Stimulated activated CD8-positive, alpha-beta memory T cell treated with anti-CD3 and anti-CD28 coated beads, Interleukin-7, amount 100 ng/mL, for 24 hours (primary cell): ENCODE measurements around the gene FHOD3.

Source experiments
- DNase-seq: peaks from one replicate; pipeline ENCODE4 v3.0.0-alpha.2; 2020; ENCODE audit warnings: low read depth

FHOD3 gene

DNA sequence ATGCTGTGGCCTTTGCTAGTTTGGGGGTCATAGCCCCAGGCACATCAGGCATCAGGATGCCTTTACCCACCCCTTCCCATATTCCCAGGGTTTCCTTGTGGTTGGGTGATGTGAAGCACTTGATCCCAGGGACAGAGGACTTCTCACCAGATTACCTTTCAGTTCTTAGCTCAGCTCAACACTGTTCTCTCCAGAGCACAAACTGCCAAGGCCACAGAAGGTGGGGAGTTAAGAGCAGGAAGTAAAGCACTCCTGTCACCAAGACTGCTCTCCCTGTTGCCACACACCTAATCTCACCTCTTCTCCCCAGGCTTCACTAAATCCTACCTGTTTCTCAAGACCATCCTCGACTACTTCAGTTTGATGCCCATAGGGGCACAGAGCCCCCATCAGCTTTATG, 25.9 kb downstream of the FHOD3 start:
- DNase-seq = no peak

- DNase-seq = no peak
These were observed 28.3 kb downstream of the FHOD3 start for GRCh38 chr18:36325846-36326245.

GRCh38 chr18:36326771-36327170, 29.3 kb downstream of the FHOD3 start:
- no peak for DNase-seq

GRCh38 chr18:36327352-36328316, 30.1 kb downstream of the FHOD3 start:
- DNase-seq = no peak

DNA sequence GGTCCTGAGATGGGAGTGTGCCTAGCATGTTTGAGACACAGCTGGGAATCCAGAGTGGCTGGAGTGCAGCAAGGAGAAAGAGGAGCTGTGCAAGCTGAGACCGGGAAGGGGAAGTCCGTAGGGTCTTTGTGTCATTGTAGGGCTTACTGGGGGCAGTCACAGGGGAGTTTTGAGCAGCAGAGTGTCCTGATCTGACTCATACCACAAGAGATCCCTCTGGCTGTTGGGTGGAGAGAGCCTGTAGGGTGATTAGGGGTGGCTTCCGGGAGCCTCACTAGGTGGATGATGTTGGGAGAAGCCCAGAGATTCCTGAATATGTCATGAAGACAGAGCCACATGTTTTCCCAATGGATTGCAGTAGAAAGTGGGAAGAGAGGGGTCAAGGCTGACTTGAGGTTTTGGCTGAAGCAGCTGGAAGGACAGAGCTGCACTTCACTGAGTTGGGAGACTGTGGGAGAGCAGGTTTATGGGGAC, 30.9 kb downstream of the FHOD3 start:
- no peak for DNase-seq

DNA sequence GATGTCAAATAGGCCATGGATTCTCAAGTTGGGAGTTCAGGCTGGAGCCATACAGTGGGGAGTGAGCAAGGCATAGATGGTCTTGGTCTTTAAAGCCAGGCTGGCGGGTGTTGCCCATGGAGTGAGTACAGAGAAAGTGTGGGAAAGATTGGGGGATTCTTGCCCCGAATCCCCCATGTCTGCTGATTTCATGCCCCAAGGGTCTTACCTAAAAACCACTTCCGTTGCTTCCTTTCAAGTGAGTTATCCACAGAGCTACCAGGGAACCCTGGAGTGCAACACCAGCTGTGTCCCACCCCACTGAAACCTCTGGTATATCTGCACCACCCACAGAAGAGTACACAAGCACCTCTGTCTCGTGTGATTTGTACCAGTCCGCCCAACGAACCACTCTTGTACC, 31.4 kb downstream of the FHOD3 start:
- DNase-seq = no peak

DNA sequence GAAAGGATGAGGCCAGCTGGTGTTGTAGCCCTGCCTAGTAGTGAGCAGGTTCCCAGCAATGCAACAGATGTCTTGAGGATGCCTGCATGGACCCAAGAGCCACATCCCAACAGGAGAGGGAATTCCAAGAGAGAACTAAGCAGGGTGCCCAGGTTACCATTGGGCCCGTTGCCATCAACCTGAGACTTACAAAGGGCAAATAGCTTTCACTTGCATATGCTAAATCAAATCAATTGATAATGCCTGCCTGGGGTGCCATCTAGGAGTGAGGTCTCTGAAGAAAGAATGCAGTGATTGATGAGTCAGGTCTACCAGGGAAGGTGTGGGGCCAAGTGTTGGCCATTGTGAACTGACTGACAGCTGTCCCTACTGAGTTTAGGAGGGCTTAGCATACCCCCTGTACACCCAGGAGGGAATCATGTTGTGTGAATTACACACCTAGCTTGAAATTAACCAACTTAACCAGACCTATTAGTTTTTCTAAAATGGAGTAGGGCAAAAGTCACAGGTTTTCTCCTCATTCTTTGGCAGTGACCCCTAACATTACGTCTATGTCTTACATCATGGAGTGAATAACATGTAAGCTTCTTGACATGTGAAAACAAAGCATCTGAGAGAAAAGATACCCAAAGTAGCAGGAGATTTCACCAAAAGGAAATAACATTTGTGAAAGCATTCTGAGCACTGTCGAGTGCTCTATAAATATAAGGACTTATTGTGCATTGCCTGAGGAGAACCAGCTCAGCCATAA, 32.3 kb downstream of the FHOD3 start:
- no peak for DNase-seq

DNA sequence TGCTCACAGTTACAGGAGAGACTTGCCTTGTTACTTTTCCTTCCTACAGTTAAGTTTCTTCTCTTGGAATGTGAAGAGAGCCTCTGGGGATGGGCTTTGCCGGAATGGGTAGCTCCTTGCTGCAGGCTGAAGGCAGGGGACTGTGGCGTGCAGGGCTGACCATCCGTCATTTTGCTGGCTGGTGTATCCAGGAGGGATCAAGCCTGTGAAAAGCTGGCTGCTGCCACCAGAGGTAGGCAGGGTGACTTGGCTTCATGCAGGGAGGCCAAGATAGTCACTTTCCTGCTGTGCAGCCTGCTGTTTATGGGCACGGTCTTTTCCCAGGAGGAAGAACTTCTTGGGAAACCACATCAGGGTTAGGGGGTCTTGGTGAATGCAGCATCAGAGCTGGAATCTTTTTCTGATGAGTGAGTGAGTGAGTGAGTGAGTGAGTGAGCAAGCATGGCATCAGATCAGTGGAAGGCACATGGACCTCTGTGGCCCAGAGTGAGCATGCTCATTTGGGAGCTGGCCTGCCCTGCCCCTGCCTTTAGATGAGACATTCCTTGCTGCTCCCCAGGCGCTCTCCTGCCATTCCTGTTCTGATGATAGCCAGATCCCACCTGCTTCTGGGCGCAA, 33.0 kb downstream of the FHOD3 start:
- no peak for DNase-seq

DNA sequence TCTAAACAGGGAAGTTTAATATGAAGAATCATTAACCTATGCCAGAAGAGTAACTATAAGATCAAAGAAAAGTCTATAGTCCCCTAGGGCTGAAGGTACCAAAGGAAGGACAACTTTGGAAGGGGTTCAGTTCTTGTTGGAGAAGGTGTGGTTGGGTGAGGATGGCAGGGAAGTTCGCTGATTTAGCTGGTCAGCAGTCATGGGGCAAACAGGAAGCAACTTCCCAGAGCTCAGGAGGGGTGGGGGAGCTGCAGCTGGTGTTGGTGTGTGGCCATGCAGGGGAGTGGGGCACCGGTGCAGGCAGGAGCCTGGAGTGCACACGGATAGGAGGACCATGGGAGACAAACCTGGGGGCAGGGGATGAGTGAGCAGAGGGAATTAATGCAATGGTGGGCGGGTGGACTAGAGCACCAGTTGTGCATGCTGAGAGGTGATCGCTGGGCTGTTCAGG, 34.0 kb downstream of the FHOD3 start:
- DNase-seq = no peak

DNA sequence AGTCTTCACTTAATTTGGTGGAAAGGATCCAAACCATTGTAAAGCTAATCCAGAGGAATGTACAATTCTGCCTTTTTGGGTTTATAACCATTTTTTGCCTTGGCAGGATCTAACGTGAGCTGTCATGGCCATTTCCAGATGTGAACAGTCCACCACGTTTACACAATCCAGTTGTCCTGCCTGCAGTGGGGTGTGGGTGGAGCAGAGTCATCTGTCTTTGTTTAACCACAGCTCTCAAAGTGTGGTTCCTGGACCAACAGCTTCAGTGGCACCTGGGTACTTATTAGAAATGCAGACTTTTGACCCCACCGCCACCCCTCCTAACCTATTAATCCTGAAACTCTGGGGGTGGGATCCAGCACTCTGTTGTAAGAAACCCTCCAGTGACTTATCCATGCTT, 35.9 kb downstream of the FHOD3 start:
- DNase-seq = no peak

DNA sequence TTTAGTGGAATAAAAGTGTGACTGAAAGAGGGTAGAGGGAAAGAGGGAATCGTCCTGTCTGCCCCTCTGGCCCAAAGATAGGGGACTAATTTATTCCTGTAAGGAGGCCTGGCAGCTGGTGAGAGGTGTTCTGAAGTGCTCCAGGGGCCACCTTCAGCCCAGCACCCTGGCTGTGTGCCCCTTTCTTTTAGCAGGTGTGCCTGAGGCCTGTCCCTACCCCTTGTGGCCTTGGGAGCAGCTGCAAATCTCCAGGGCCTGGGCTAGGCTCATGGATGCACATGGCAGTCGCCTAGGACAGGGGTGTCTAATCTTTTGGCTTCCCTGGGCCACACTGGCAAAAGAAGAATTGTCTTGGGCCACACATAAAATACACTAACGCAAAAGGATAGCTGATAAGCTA, 37.3 kb downstream of the FHOD3 start:
- DNase-seq = no peak

DNA sequence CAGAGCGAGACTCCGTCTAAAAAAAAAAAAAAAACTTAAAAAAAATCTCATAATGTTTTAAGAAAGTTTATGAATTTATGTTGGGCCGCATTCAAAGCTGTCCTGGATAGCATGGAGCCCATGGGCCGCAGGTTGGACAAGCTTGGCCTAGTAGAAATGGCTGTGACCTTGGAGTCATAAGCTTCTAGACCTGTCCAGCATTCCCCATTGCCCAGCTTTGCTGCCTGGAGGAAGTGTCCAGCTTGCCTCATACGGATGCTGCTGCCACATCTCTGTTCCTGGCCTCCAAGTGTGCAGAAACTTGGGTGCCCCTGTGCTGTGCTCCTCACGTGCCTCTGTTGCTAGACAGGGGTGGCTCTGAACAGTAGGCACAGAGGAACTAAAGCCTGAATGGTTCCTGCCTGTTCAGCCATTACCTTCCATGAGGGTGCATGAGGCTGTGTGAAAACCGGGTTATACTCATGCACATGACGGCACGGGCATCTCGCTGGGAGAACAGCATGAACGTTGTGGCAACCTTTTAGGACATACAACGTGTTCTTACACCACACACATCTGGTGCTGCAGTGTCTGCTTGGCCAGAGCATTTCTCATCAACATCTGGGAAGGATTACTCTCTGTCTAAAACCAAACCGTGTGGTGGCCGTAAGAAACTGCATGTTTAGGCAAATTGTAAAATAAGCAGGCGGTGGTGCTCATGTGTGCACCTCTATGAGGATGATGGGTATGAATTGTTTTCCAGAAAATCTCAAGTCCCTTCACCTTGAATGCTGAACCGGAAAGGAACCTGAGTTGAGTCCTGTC, 38.2 kb downstream of the FHOD3 start:
- no peak for DNase-seq

DNA sequence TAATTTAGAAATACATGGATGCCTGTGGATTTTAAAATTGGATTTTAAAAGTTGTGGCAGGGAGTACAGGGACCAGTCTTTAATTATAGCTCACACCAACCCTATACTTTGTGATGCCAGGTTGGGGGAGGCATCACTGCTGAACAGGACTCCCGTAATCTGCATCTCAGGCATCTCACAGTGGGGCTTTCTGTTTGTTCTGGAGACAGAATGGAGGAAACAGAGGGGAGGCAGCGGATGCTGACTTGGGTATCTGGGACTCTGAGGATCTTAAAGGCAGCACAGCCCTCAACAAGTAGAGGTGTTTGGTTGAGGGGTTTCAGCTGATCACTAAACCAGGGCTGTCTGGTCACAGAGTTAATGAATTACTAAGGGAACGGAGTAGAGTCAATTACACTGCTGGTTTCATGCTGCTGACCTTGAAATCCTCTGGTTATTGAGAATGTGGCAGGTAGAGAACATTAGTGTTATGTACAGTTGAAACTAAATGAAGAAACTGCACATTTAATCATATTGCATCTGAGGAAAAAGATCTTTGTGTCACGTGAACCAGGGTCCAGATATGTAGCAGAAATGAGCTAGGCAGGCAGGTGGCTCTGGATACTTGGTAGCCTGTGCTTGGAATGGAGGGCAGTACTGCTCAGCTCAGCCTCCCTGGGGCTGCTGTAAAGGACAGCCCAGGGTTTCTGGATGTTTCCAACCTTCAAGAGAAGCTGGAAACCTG, 40.3 kb downstream of the FHOD3 start:
- no peak for DNase-seq

GRCh38 chr18:36338403-36338933, 41.0 kb downstream of the FHOD3 start:
- DNase-seq = no peak

- no peak for DNase-seq
These were observed 42.7 kb downstream of the FHOD3 start for GRCh38 chr18:36340246-36340645.

DNA sequence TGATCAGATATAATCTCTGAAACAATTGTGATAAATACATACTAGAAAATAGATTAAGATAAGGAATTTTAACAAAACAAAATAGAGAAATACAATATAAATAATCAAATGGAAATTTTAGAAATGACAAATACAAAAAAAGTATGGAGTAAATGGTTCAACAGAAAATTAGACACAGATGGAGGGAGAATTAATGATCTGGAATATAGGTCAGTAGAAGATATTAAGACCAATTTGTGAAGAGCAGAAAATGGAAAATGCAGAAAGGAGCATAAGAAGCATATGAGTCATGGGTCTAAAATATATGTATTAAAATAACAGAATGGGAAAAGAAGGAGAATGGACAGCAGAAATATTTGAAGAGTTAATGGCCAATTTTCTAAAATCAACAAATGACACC, 44.4 kb downstream of the FHOD3 start:
- DNase-seq = no peak

DNA sequence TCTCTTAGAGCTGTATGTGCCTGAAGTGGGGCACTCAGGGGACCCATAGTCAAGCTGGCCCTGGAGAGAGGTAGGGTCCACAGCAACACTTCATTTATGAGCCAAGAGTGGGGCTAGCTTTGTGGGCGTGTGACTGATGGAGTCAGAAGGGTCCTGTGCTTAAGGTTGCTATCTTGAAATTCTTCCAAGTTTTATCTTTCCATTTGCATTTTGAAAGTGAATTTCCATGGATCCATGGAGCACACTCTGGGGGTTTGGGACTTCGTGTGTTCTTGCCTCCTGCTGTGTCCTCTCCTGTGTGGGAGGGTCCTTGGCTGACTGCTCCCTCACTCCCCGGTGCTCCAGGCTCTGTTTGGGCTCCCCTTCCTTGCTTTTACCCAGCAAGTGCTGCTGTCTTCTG, 50.8 kb downstream of the FHOD3 start:
- DNase-seq = no peak

GRCh38 chr18:36348971-36349417, 51.5 kb downstream of the FHOD3 start:
- no peak for DNase-seq

DNA sequence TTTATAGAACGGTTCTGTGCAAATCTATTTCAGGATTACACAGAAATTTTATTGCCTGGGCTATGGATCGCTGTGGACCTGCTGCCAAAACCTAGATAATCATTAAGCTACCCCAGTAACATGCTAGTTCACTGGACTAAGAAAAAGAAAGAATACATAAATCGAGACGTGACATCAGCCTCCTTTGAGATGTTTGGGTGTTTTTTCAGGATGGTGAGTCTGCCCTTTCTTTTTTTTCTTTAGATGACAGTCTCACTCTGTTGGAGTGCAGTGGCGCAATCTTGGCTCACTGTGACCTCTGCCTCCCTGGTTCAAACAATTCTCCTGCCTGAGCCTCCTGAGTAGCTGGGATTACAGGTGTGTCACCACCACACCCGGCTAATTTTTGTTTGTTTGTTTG, 52.0 kb downstream of the FHOD3 start:
- DNase-seq = no peak

DNA sequence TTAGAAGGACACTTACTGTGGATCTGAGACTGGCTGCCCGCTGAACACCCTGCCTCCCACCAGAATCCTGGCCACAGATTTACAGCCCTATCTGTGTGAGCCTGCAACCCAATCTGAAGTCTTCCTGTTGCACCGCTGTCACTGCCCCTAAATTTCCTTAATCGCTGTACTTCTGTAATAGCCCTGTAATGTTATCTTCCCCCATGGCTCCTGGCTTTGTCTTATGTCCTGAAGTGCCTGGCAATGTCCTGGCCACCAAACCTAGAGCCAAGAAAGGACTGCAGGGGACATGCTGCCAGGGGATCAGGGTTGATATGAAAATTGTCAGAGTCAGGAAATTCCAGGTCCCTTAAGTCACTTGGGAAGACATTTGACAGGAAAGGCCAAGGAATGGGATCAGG, 52.7 kb downstream of the FHOD3 start:
- DNase-seq = no peak
